HG03460 (cell line): Measurements from ENCODE around the gene CSTB.

Experiments
- ATAC-seq: cut with Tn5 transposase; IDR thresholded peaks from one replicate; pipeline ENCODE4 v1.9.1; 2021; ENCODE audit not compliant: unreplicated experiment

Gene CSTB

GRCh38 chr21:43769325-43769958 lies 6.7 kb downstream of the CSTB start:
- no peak for ATAC-seq

GRCh38 chr21:43768868-43769167 lies 7.3 kb downstream of the CSTB start:
- ATAC-seq = no peak

- ATAC-seq = no peak
Measured at GRCh38 chr21:43767984-43768867, 7.9 kb downstream of the CSTB start.

- ATAC-seq = no peak
Measured at GRCh38 chr21:43767498-43767983, 8.6 kb downstream of the CSTB start.

- ATAC-seq = no peak
Measured at GRCh38 chr21:43766734-43767497, 9.2 kb downstream of the CSTB start.

GRCh38 chr21:43764576-43765495 lies 11.3 kb downstream of the CSTB start:
- no peak for ATAC-seq

GRCh38 chr21:43763901-43764523 lies 12.1 kb downstream of the CSTB start:
- ATAC-seq = no peak

GRCh38 chr21:43762303-43763128 lies 13.6 kb downstream of the CSTB start:
- ATAC-seq = no peak

GRCh38 chr21:43761886-43762285 lies 14.2 kb downstream of the CSTB start:
- no peak for ATAC-seq

GRCh38 chr21:43760391-43760958 lies 15.6 kb downstream of the CSTB start:
- ATAC-seq = no peak

GRCh38 chr21:43759651-43760050 lies 16.5 kb downstream of the CSTB start:
- ATAC-seq = no peak

- no peak for ATAC-seq
Measured at GRCh38 chr21:43758811-43759210, 17.3 kb downstream of the CSTB start.

- no peak for ATAC-seq
Measured at GRCh38 chr21:43758111-43758641, 17.9 kb downstream of the CSTB start.

GRCh38 chr21:43757601-43758000 lies 18.5 kb downstream of the CSTB start:
- ATAC-seq = no peak

GRCh38 chr21:43755820-43756594 lies 20.1 kb downstream of the CSTB start:
- ATAC-seq = no peak

GRCh38 chr21:43754948-43755781 lies 20.9 kb downstream of the CSTB start:
- no peak for ATAC-seq

GRCh38 chr21:43753439-43753799 lies 22.7 kb downstream of the CSTB start:
- no peak for ATAC-seq
